H1 (cell line): ENCODE results near the gene MRPS34. TPM values are rescaled to one million over a fixed set of nuclear protein-coding genes. Genes with fewer than 3 reads are reported as not detected.

ENCODE experiments used
- CTCF ChIA-PET: fragments of 300-600 bp; sonication (Branson Sonifier 250); formaldehyde crosslinking; loops from one replicate; lab custom pipeline; 2021; ENCODE audit not compliant: partially characterized antibody; lab: Charles Lee
- POLR2A ChIA-PET: fragments of 300-600 bp; sonication (Branson Sonifier 250); formaldehyde crosslinking; loops from one replicate; lab custom pipeline; 2021; ENCODE audit warnings: inconsistent platforms; ENCODE audit not compliant: partially characterized antibody; lab: Charles Lee
- DNase-seq, 2 experiments: peaks; one replicate each; pipeline versions ENCODE4 v3.0.0 to v3.0.0-alpha.2; 2010 to 2022; ENCODE audit warnings: low spot score in 2 of 2, low read depth in 1 of 2, mixed read lengths in 1 of 2
- FAIRE-seq: peaks from 2 replicates; lab custom pipeline; 2011; peaks lifted over from hg19 to GRCh38; lab: Jason Lieb, UNC
- H2AFZ ChIP-seq: 2 replicates; pipeline ENCODE4 v1.8.1; 2012; ENCODE audit warnings: low read length, inconsistent platforms
- H2AK5ac ChIP-seq: 2 replicates; pipeline ENCODE4 v1.6.1; 2013; ENCODE audit warnings: low read depth, low read length
- H2BK120ac ChIP-seq: replicated peaks from 2 replicates; pipeline ENCODE3; 2013; ENCODE audit warnings: low read depth, low read length, inconsistent platforms
- H2BK12ac ChIP-seq: 2 replicates; pipeline ENCODE4 v1.6.1; 2013; ENCODE audit warnings: low read depth, low read length
- H2BK15ac ChIP-seq: 2 replicates; pipeline ENCODE4 v1.6.1; 2013; ENCODE audit warnings: low read length
- H2BK20ac ChIP-seq: 2 replicates; pipeline ENCODE4 v1.6.1; 2013; ENCODE audit warnings: low read length
- H2BK5ac ChIP-seq: 2 replicates; pipeline ENCODE4 v1.6.1; 2013; ENCODE audit warnings: low read depth, low read length
- H3K14ac ChIP-seq: 2 replicates; pipeline ENCODE4 v1.6.1; 2013; ENCODE audit warnings: inconsistent platforms; ENCODE audit not compliant: insufficient read length
- H3K18ac ChIP-seq: 2 replicates; pipeline ENCODE4 v1.6.1; 2013; ENCODE audit warnings: low read length; ENCODE audit errors: extremely low read depth
- H3K23ac ChIP-seq: 2 replicates; pipeline ENCODE4 v1.6.1; 2013; ENCODE audit warnings: inconsistent platforms; ENCODE audit not compliant: insufficient read length
- H3K23me2 ChIP-seq: 2 replicates; pipeline ENCODE4 v1.6.1; 2013; ENCODE audit warnings: low read depth, low read length
- H3K27ac ChIP-seq: 2 replicates; pipeline ENCODE4 v1.6.1; 2011; ENCODE audit warnings: low read depth, low read length, inconsistent platforms
- H3K27me3 ChIP-seq, 4 experiments: replicated peaks in 1 of 4; 1 replicate in 1 of 4; 2 replicates in 3 of 4; pipeline versions ENCODE4 v1.6.1 to v1.8.1; 2011 to 2013; ENCODE audit warnings: low read length in 3 of 4, mild to moderate bottlenecking in 3 of 4, inconsistent platforms in 2 of 4, mixed read lengths in 2 of 4, moderate library complexity in 1 of 4; ENCODE audit not compliant: control insufficient read depth in 3 of 4, insufficient read depth in 3 of 4; ENCODE audit errors: extremely low read depth in 1 of 4
- H3K36me3 ChIP-seq, 4 experiments: 2 replicates each; pipeline versions ENCODE4 v1.6.1 to v1.8.1; 2011 to 2013; ENCODE audit warnings: mild to moderate bottlenecking in 4 of 4, low read length in 3 of 4, moderate library complexity in 2 of 4, control low read depth in 1 of 4, inconsistent platforms in 1 of 4; ENCODE audit not compliant: insufficient read depth in 4 of 4, control insufficient read depth in 2 of 4
- H3K4ac ChIP-seq: replicated peaks from 2 replicates; pipeline ENCODE3; 2013; ENCODE audit warnings: low read length, low read depth, mixed read lengths, inconsistent platforms; ENCODE audit not compliant: insufficient read length
- H3K4me1 ChIP-seq, 4 experiments: replicated peaks in 1 of 4; 1 replicate in 1 of 4; 2 replicates in 3 of 4; pipeline versions ENCODE4 v1.6.1 to v1.8.1; 2011 to 2013; ENCODE audit warnings: low read length in 3 of 4, inconsistent platforms in 2 of 4, mixed read lengths in 1 of 4; ENCODE audit not compliant: insufficient read depth in 4 of 4, control insufficient read depth in 3 of 4
- H3K4me2 ChIP-seq, 2 experiments: 2 replicates each; pipeline versions ENCODE4 v1.6.1 to v1.8.1; 2011 to 2013; ENCODE audit warnings: low read depth in 2 of 2, low read length in 2 of 2, control low read depth in 1 of 2, inconsistent platforms in 1 of 2, mild to moderate bottlenecking in 1 of 2; ENCODE audit not compliant: insufficient read depth in 1 of 2
- H3K4me3 ChIP-seq, 4 experiments: fragments of 200-600, 300-600 bp in 1 of 4; sonication (generic), shearing (Covaris generic), sonication (Bioruptor Twin) in 1 of 4; 2 replicates each; pipeline versions ENCODE4 v1.5.1 to v1.8.1; 2011 to 2016; ENCODE audit warnings: low read length in 4 of 4, low read depth in 3 of 4, control low read depth in 2 of 4, inconsistent platforms in 2 of 4, mild to moderate bottlenecking in 2 of 4, mixed read lengths in 1 of 4, moderate library complexity in 1 of 4; ENCODE audit not compliant: insufficient read depth in 2 of 4; ENCODE audit errors: extremely low read depth in 1 of 4
- H3K56ac ChIP-seq: replicated peaks from 2 replicates; pipeline ENCODE3; 2013; ENCODE audit warnings: low read depth, mild to moderate bottlenecking, mixed read lengths, low read length, inconsistent platforms; ENCODE audit not compliant: insufficient read length
- H3K79me1 ChIP-seq: 2 replicates; pipeline ENCODE4 v1.6.1; 2013; ENCODE audit warnings: low read depth, low read length, control low read depth
- H3K79me2 ChIP-seq, 2 experiments: 2 replicates each; pipeline versions ENCODE4 v1.6.1 to v1.8.1; 2012 to 2013; ENCODE audit warnings: low read length in 2 of 2, mild to moderate bottlenecking in 2 of 2, inconsistent platforms in 1 of 2; ENCODE audit not compliant: insufficient read depth in 2 of 2, control insufficient read depth in 1 of 2
- H3K9ac ChIP-seq, 4 experiments: replicated peaks in 1 of 4; 1 replicate in 1 of 4; 2 replicates in 3 of 4; pipeline versions ENCODE4 v1.6.1 to v1.8.1; 2011 to 2013; ENCODE audit warnings: low read depth in 3 of 4, low read length in 3 of 4, control low read depth in 2 of 4, mild to moderate bottlenecking in 2 of 4, moderate library complexity in 2 of 4, inconsistent platforms in 1 of 4; ENCODE audit errors: extremely low read depth in 1 of 4
- H3K9me3 ChIP-seq, 2 experiments: 2 replicates each; pipeline versions ENCODE4 v1.6.1 to v1.8.1; 2012 to 2013; ENCODE audit warnings: mild to moderate bottlenecking in 2 of 2, moderate library complexity in 2 of 2, control low read depth in 1 of 2, inconsistent platforms in 1 of 2, low read depth in 1 of 2, low read length in 1 of 2, mixed read lengths in 1 of 2; ENCODE audit not compliant: insufficient read depth in 2 of 2
- H4K20me1 ChIP-seq, 2 experiments: replicated peaks in 1 of 2; 2 replicates each; pipeline versions ENCODE3 to v1.8.1; 2011 to 2013; ENCODE audit warnings: inconsistent platforms in 2 of 2, low read length in 2 of 2, mild to moderate bottlenecking in 1 of 2; ENCODE audit not compliant: insufficient read depth in 2 of 2, control insufficient read depth in 1 of 2
- H4K5ac ChIP-seq: 2 replicates; pipeline ENCODE4 v1.6.1; 2013; ENCODE audit warnings: low read length, low read depth, mixed read lengths, inconsistent platforms; ENCODE audit not compliant: insufficient read length
- H4K8ac ChIP-seq: 2 replicates; pipeline ENCODE4 v1.8.0; 2013; ENCODE audit warnings: mild to moderate bottlenecking, moderate library complexity, low read length, inconsistent platforms; ENCODE audit not compliant: insufficient read depth; ENCODE audit errors: extremely low read depth
- H4K91ac ChIP-seq: replicated peaks from 2 replicates; pipeline ENCODE3; 2013; ENCODE audit warnings: low read length, mixed read lengths, inconsistent platforms; ENCODE audit not compliant: insufficient read length
- CBX5 ChIP-seq: fragments of 300-800, 300-1000 bp; sonication (generic); IDR thresholded peaks from 2 replicates; pipeline ENCODE4 v1.7.1; 2016; ENCODE audit warnings: antibody characterized with exemption, low read length, low read depth
- POLR2A ChIP-seq, 2 experiments: IDR thresholded peaks; 1 replicate in 1 of 2; 2 replicates in 1 of 2; pipeline ENCODE4 v1.6.1; 2011; ENCODE audit warnings: low read depth in 2 of 2, low read length in 2 of 2, mild to moderate bottlenecking in 2 of 2; ENCODE audit errors: control extremely low read depth in 1 of 2
- POLR2AphosphoS5 ChIP-seq: IDR thresholded peaks from 2 replicates; pipeline ENCODE4 v1.6.1; 2011; ENCODE audit warnings: low read depth, low read length
- WGBS, 2 experiments: shearing (Covaris generic) in 1 of 2; methylation state at CpG; one replicate each; pipeline versions ENCODE4 v1.1.6 to v1.1.7; 2013 to 2015; ENCODE audit warnings: low lambda C conversion rate in 2 of 2, mixed read lengths in 2 of 2, inconsistent platforms in 1 of 2, low coverage in 1 of 2, missing lambda C conversion rate in 1 of 2; ENCODE audit not compliant: insufficient replicate concordance in 2 of 2, insufficient coverage in 1 of 2, insufficient read length in 1 of 2; ENCODE audit errors: extremely low coverage in 1 of 2, missing lambda C conversion rate in 1 of 2; 5-methylcytosine and 5-hydroxymethylcytosine counted together
- polyA plus RNA-seq, 7 experiments: library from polyadenylated mRNA; depleted of rRNA in 3 of 7; stranded (reverse) in 5 of 7; unstranded in 2 of 7; fragments of >200 nt in 5 of 7; fragments of 200-250 nt in 2 of 7; gene quantifications; 1 replicate in 5 of 7; 2 replicates in 1 of 7; 4 replicates in 1 of 7; pipeline versions ENCODE4 v1.2.1 to v1.2.3, GENCODE V29; 2011 to 2013; ENCODE audit warnings: missing spikeins in 2 of 7, mixed read lengths in 2 of 7
- total RNA-seq: library from RNA; stranded (reverse); fragmentation: NEBNext Ultra II Directional; extraction: Animal tissue kit (Norgen Biotek cat#: 25700); gene quantifications from 2 replicates; pipeline ENCODE4 v1.2.1, GENCODE V29; 2021

The MRPS34 gene
- total and polyA plus RNA-seq, 2 of the 8 experiments (the other 6 are each of a cell fraction or from before 2014, with no cell fraction given): 168 to 252 TPM

GRCh38 chr16:1777375-1778199 is 4.7 kb upstream of the MRPS34 start:
- Histone ChIP-seq H3K9ac (no peak overlapping the region), H3K27me3 (no peaks in the 10 kb centered on the region), H4K8ac (no peak overlapping the region; the same call in 1 of the 2 replicates), H3K56ac (no peak overlapping the region), H2BK20ac (no peak overlapping the region), H3K23me2 (peaks cover 4% of the 10 kb centered on the region), H3K36me3 (peaks cover 0 to 23% (median 9%) of the 10 kb centered on the region in 4 experiments; a peak in 5 of 8 replicates), H2BK120ac (no peak overlapping the region), H2BK5ac (no peak overlapping the region), H4K20me1 (peaks cover 0 to 33% of the 10 kb centered on the region in 2 experiments), H3K9me3 (no peaks in the 10 kb centered on the region), H2AK5ac (no peak overlapping the region), H3K23ac (no peak overlapping the region), H2BK15ac (no peak overlapping the region), H3K4me2 (no peak overlapping the region), H2AFZ (no peak overlapping the region)
- DNase-seq: no peak
- CTCF ChIA-PET: interaction anchor here (0.6 to 0.9 kb wide), 4 partner anchors 13 to 413 kb away, joined by 3 read pairs; no protein-coding TSS in a partner anchor
- 85% methylated on average over 29 of the region's 36 CpGs; no CpG with 5 or more reads in 1 of the 2 experiments for WGBS, 2 experiments
- FAIRE-seq: no peak
- POLR2A ChIA-PET: interaction anchor here (1.0 to 12.0 kb wide), 6 partner anchors 9 to 378 kb away, joined by 3 to 246 read pairs (median 4); partner anchors contain the start of genes EME2, GFER, IGFALS and MRPS34
- peak; percentile 4; the same call in 1 of the 2 replicates for TF ChIP-seq POLR2AphosphoS5
- TF ChIP-seq CBX5: no peak
- peak in 1 of 2 experiments; percentile 43; a peak in 1 of 3 replicates for TF ChIP-seq POLR2A (IDR thresholded peaks at IDR 0.05; ENCODE audit: control extremely low read depth in 1 of 2, low read depth in 2 of 2, low read length in 2 of 2)
- TF ChIP-seq, all 59 proteins: peak for 2
- peaks cover 9% of the 10 kb centered on the region for H3K79me1 ChIP-seq
- H3K18ac ChIP-seq: no peak overlapping the region
- peaks cover 0 to 10% (median 5%) of the 10 kb centered on the region in 4 experiments; a peak in 5 of 7 replicates for H3K4me1 ChIP-seq
- peaks cover 0 to 8% of the 10 kb centered on the region in 2 experiments; a peak in 1 of 4 replicates for H3K79me2 ChIP-seq
- H4K5ac ChIP-seq: no peak overlapping the region
- no peak overlapping the region for H3K4ac ChIP-seq
- H4K91ac ChIP-seq: no peak overlapping the region
- H3K14ac ChIP-seq: no peak overlapping the region
- no peak overlapping the region for H2BK12ac ChIP-seq
- no peak overlapping the region for H3K27ac ChIP-seq
- H3K4me3 ChIP-seq: no peak overlapping the region
